SHP77 (cell line): ENCODE results near the gene GIPR.
"Not testable (repeated sequence)": the region's sequence is repeated elsewhere in the genome, so short reads cannot be mapped to it uniquely, and the experiment has no call there.

Source experiments
- DNase-seq, 2 experiments: peaks; one replicate each; lab custom pipeline; 2025; lab: John Stamatoyannopoulos, UW

The GIPR gene, protein sequence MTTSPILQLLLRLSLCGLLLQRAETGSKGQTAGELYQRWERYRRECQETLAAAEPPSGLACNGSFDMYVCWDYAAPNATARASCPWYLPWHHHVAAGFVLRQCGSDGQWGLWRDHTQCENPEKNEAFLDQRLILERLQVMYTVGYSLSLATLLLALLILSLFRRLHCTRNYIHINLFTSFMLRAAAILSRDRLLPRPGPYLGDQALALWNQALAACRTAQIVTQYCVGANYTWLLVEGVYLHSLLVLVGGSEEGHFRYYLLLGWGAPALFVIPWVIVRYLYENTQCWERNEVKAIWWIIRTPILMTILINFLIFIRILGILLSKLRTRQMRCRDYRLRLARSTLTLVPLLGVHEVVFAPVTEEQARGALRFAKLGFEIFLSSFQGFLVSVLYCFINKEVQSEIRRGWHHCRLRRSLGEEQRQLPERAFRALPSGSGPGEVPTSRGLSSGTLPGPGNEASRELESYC

DNA sequence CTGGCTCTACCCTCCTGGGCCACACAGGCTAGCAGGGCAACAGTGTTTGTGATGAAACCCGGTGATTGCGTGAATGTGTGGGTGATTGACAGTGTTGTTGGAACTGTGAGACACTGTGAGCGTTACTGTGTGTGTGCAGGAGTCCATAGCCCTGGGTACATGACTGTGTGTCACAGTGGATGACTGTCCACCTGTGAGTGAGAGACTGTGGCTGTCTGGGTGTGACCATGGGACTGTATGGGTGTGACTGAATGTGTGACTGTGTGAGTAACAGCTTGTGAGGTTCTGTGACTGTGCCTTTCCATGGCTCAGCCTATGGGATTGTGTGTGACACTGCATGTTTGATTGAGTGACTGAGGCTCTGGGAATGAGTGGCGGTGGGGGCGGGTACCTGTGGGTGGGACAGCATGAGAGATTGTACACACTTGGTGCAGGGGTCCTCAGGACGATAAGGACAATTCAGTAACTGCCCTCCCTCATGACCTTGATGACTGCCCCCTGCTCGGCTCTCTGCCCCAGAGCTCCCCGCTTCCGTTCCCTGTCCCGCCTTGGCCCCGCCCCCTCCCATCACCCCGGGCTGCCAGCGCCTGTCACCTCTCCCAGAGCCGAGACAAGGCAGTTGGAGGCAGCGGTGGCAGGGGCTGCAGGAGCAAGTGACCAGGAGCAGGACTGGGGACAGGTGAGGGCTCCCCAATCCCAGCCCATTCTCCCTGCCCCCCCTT lies at the start of gene GIPR:
GIPR (plus strand) TSS at position 602 of the 722 bp plus-strand sequence. CDS start 1,300 bp downstream, outside the sequence.
- DNase-seq: peak; percentile 72 to 76

DNA sequence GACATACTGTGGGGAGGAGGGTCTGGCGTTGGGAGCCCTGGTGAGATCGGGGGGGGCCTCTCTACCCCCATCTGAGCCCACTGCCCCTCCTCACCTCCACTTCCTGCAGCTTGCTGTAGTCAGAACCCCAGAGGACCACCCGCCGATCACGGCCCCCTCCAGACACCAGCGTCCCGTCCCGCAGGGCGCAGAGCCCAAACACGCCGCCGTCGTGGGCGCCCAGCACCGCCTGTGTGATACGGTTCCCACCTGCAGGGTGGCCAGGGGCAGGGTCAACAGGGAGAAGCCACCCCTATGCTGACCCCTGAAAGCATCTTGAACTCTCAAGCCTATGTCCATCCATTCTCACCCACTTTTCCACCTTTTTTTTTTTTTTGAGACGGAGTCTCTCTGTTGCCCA lies 46.6 kb upstream of the GIPR start:
- no peak for DNase-seq

DNA sequence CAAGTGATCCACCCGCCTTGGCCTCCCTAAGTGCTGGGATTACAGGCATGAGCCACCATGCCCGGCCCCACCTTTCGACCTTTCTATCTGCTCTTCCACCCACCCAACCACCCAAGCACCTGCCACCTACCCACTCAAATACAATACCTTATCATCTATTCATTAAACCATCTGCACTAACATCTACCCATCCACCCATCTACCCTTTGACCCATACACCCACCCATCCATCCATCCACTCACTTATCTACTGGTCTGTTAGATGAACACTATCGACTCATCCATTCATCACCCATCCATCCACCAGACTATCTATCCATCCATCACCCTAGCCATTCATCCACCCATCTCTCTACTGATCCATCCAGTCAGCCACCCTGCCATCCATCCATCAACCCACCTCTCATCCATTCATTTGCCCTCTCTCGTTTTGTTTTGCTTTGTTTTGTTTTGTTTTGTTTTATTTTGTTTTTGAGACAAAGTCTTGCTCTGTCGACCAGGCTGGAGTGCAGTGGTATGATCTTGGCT lies 46.0 kb upstream of the GIPR start:
- DNase-seq: no peak

DNA sequence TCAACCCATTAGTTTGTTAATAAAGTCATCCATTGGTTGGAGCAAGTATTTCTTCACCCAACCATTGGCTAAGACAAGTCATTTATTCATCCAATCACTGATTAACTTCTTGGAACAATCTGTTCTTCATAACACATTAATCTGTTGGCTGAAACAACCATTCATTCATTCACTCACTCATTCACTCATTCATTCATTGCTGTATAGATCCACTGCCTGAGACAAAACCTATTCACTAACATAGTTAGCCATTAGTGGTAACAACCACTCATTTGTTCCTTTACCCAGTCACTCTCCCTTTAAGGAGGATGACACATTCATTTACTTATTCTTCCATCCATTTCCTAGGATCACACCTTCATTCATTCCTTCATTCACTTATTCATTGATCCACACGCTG lies 44.0 kb upstream of the GIPR start:
- no peak for DNase-seq

DNA sequence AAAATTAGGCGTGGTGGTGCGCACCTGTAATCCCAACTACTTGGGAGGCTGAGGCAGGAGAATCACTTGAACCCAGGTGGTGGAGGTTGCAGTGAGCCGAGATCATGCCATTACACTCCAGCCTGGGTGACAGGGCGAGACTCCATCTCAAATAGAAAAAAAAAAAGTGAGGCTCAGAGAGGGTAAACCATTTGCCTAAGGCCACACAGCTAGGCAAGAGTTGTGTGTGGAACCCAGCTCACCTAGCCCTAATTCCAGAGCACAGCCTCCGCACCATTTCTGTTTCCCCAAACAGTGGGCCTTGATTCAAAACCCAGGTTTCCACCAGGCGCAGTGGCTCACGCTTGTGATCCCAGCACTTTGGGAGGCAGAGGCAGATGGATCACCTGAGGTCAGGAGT lies 39.8 kb upstream of the GIPR start:
- not testable (repeated sequence) for DNase-seq

DNA sequence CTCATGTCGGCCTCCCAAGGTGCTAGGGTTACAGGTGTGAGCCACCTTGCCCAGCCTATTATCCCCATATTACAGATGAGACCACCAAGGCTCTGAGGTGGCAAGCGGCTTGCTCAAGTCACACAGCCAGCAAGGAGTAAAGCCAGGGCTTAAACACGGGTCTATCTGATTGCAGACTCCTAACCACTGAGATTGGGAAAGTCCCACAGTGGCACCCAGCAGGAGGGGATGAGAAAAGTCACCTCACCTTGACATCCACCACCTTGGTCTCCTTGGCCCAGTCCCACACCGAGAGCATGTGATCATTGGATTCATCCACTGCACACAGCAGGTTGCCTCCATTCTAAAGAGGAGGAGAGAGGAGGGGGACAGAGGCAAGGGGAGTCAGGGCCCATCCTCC lies 38.3 kb upstream of the GIPR start:
- DNase-seq: no peak

DNA sequence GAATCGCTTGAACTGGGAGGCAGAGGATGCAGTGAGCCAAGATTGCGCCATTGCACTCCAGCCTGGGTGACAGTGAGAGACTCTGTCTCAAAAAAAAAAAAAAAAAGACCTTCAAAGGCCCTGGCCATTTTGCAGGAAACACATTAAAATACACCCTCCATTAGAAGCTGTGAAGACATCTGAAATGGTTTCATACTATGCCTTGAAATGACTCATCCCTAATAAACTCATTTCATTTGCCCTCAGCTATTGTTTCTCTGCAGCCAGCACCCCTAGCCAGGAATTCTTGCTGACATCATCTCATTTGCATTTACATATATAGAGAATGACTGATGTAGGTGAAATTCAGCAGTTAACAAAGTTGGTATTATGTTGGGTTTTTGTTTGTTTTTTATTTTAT lies 37.6 kb upstream of the GIPR start:
- no peak for DNase-seq

DNA sequence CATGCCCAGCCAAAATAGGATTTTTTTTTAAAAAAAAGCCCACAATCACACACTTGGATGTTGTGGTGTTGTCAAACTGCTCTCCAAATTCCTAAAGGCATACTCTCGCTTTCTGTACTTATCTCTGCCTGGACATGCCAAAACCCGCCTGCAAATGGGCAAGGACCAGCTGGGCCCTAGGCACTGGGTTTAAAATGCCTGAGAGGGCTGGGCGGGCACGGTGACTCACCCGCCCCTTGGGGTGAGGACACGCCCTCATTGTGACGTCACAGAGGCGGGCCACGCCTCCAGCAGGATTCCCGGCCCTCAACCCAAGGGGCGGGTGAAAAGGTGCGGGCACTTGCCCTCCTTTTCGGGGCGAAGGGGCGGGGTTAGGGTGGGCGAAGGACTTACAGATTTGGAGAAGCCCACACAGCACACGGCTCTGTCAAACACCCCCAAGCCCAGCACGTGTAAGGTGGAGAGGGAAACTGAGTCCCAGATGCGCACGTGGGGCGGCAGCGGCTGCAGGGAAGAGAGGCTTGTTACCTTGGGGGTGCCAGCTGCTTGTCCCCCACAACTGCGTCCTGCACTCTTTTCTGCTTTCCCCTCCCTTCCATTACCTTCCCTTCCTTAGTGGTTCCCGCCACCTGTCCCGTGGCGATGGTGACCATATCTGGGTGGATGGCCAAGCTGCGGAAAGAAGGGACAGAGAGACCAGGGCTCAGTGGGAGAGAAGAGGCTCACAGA lies 35.4 kb upstream of the GIPR start:
- DNase-seq: peak; percentile 23 to 46

DNA sequence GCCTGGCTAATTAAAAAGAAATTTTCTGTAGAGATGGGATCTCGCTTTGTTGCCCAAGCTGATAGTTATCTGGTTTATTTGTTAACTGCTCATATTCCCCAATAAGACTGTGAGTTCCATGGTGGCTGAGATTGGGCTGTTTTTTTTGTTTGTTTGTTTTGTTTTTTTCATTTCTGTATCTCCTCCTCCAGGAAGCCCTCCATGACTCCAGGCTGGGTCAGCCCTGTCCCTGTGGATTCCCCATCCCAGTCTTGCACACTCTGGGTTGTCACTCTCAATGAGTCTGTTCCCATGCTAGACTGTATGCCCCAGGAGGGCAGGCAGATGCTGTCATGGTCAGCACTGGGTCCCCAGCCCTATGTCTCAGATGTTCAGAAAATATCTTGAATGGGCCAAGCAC lies 31.7 kb upstream of the GIPR start:
- DNase-seq: no peak

DNA sequence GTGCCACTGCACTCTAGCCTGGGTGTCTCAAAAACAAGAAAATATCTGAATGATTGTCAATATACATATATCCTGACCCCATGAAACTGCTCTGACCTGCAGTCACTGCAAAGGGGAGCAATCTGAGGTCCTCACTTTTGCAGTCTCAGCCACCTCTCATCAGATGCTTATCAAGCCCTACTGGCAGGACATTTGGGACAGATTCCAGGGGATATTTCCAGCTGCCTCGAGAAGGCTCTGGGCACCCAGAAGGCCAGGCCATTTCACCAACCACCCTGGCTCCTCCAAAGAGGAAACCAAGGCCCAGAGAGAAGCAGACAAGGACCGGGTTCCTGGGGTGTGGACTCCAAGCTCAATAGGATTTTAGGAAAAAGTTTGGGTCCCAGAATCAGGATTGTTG lies 31.1 kb upstream of the GIPR start:
- DNase-seq: no peak

DNA sequence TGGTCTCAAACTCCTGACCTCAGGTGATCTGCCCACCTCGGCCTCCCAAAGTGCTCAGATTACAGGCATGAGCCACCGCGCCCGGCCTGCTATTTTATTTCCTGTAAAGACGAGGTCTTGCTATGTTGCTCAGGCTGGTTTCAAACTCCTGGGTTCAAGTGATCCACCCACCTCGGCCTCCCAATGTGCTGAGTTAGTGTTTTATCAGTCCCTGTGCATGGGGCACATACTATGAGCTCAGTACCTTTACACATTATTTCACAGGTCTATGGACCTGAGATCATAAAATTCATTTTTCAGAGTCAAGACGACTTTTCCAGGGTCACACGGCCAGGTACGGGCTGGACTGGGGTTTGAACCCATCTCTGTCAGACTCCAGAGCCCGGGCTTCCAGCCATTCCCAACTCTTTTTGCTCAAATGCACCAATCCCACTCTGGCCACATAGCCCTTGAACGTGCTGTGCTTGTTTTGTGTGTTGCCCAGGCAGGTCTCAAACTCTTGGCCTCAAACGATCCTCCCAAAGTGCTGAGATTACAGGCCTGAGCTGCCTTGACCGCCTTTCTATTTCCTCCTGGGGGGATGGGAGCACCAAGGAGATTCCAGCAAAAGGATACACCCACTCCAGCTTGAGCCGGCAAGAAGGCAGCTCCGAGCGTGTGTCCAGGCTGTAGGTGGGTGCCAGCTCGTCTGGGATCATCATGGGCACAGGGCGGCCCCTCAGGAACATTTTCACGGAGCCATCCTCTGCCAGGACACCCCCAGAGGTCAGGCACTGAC lies 29.9 kb upstream of the GIPR start:
- no peak for DNase-seq

DNA sequence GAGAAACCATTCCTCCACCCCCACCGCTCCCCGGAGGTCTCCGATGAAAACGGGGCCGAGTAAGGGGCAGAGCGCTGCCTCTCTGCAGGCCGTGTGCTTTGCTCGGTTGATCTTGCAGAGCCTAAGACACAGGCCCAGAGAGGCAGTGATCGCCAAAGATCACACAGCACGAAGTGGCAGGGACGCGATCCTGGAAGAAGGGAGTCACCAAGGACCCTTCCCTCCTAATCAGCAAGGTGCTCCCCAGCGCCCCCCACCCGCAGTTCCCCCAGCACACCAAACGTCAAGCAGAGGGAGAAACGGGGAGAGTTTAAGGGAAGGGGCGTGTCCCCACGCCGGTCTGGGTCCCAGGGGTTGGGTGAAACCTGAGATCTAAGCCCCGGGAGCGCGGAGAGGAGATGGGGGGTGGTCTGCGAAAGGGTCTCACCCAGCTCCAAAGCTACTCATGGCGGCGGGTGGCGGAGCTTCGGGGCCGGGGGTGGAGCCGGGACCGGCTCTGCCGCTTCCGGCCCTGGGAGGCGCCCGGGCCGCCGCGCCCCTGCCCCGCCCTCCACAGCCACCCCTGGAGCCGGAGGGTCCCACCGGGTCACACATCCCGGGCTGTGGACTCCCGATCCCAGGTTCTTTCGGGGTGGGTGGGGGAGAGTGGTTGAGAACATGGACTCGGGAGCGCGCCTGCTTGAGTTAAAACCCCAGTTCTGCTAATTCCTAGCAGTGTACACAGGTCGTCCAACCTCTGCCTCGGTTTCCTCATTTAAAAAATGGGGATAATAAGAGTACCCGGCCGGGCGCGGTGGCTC lies 28.9 kb upstream of the GIPR start, which contains the start of gene EML2:
EML2 (minus strand) TSS at position 468 of the 800 bp plus-strand sequence; CDS start at position 447, 21 bp downstream.
- peak; percentile 17 to 40 for DNase-seq

DNA sequence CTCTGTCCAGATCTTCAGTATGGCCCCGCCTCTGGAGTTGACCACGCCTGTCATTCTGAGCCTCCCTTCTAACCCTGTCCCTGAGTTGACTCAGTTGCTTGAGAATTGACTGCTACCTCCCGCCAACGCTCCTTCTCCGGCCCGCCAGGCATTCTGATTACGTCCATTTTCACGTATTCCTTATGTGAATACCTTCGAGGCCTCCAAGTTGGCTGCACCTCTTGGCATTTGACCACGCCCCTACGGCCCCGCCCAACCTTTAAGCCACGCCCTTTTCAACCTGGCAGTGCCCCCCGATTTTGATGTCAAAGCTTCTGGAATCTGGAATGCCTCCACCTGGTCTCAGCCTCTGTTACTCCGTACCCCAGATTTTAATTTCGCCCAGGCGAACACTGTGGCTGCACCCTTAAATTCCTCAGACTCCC lies 27.2 kb upstream of the GIPR start:
- peak in 1 of 2 experiments; percentile 51 for DNase-seq

DNA sequence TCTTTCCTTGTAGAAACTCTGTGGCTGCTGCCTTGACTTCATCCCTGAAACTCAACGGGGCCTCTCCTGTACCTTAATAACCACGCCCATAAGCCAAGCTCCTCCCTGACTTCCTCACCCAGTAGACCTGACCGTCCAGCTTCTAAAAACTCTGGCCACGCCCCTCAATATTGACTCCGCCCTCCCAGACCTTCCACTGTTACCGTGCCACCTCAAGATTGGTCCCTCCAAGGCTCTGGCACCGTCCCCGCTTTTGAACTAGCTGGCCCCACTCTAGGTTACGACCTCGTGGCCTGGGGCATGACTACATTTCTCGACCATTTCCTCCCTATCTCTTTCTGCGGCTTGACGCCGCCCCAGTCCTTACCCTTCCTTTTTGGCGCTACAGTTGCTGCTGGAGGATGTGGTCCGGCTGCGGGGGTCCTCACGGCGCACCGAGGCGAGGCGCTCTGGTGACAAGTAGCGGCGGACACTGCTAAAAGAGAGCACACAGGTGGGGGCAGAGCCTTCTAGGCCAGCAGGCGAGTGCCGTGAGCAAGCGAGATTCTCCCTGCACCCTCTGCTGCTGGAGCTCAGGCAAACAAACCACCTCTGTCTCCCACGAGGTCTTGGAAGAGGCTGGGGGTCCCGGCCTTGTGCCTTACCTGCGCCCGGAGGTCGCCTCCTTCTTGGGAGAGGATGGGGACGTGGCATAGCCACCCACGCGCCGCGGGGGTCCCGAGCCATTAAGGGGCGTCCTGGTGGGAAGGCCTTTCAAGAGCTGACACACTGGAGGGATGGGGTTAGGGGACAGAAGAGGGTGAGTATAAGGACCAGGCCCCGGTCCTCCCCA lies 26.5 kb upstream of the GIPR start:
- peak; percentile 92 to 94 for DNase-seq

DNA sequence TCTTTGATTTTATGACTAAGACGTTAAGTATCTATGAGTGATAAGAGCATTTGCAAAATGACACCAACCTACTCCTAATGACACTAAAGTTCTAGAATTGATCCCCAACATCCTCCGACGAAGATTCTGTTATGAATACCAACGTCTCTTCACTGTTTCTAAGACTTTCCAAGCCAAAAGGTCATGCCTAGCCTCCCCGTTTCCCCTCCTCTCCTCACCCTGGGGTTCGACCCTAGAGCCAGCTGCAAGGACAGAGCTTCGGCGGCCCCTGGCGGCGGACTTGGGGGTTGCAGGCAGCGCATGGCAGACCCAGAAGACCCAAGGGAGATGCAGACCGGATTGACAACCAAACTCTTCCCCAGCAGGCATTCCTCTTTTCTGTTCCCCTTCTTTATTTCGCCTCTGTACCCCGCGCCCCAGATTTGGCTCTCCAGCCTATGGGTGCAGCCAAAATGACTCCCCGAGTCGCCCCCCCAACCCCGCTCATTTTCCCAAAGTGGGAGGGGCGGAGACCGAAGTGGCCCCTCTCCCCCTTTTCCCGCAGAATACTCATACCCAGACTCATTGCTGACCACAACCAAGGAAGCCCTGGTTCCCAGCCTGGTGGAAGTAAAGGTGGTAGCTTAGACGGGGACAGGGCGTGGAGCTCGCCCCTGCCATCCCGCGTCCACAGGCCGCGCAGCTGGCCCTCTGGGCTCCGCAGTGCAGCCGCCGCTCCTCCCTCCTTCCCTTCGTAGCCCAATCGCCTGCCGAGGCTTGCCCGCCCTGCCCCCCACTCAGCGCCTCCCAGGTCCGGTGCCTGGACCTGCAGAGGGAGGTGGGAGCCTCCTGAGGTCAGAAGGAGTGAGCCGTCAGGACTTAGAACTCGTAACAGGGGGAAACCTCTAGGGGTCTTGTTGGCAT lies 24.7 kb upstream of the GIPR start:
- DNase-seq: peak; percentile 81 to 84

DNA sequence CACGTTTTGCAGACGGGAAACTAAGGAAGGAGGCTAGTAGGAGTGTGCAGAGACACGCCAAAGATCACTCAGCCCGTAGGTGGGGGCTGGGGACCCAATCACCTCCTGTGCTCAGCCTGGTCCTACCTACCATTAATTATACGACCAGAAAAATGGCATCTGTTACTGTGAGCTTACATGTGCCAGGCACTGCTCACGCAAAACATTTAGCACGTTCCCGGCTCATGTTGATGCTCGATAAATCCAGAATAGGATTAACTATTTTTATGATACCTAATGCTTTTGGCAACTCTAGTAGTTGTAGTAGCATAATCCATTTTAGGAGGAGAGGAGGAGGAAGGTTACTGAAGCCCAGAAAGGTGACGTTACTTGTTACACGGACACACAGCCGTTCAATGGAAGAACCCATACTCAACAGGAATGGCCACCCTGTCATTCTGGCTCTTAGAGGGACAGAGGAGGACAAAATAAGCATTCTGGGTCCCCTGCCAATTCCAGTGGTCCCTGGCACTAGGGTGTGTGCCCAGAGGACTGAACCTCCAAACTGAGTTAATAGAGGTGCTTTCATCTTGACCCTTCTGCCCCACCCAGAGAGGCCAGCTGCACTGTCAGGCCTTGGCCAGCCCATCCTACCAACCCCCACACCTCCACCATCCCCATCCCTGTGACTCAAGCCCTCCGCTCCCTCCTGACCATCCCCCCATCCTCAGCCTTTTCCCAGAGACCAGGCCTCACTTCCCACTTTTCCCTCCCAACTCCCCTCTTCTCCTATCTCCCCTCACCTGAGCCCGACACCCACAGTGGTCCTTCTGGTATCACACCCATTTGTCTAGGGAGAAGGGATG lies 23.9 kb upstream of the GIPR start:
- no peak for DNase-seq

DNA sequence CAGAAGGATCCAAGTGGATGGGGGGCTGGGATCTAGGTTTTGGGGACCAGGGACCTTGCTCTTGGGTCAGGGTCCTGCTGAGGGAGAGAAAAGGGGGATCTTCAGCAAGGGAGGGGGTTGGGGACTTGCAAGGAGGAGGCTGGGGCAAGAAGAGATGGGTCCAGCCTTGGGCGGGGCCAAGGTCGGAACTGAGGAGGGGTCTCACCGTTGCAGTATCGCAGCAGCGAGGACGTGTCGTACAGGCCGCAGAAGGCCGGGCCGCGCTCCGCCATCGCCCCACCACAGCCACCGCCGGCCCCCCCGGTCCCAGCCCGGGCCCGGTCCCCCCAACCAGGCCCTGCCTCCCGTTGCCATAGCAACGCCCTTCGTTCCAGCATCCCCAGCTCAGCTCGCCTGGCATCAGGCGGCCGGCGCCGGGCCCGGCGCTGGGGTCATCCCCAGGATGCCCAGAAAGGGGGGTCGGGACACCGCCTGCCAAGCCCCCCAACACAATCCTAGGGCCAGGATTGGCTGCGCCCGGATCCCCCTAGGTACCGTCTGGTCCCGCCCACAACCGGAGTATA lies 22.9 kb upstream of the GIPR start:
- DNase-seq: no peak
